OCI-LY7 (cell line): ENCODE measurements around the gene ZNF189.

Source experiments
- EZH2phosphoT487 ChIP-seq: fragments of 200-600 bp; sonication (generic); IDR thresholded peaks from 2 replicates; pipeline ENCODE4 v1.6.1; 2018; ENCODE audit warnings: low read depth, borderline replicate concordance, mild to moderate bottlenecking, mixed run types, antibody characterized with exemption, low read length, moderate library complexity, mixed read lengths
- TF ChIP-seq, protein P1 (sequence below): fragments of 200-600 bp; sonication (generic); conservative IDR thresholded peaks from 2 replicates; pipeline ENCODE4 v1.5.1; 2014; ENCODE audit warnings: mild to moderate bottlenecking, antibody characterized with exemption, low read length, moderate library complexity, mixed read lengths

GRCh38 chr9:101399643-101399970, 956 bp downstream of the ZNF189 start:
- TF ChIP-seq, protein P1, sequence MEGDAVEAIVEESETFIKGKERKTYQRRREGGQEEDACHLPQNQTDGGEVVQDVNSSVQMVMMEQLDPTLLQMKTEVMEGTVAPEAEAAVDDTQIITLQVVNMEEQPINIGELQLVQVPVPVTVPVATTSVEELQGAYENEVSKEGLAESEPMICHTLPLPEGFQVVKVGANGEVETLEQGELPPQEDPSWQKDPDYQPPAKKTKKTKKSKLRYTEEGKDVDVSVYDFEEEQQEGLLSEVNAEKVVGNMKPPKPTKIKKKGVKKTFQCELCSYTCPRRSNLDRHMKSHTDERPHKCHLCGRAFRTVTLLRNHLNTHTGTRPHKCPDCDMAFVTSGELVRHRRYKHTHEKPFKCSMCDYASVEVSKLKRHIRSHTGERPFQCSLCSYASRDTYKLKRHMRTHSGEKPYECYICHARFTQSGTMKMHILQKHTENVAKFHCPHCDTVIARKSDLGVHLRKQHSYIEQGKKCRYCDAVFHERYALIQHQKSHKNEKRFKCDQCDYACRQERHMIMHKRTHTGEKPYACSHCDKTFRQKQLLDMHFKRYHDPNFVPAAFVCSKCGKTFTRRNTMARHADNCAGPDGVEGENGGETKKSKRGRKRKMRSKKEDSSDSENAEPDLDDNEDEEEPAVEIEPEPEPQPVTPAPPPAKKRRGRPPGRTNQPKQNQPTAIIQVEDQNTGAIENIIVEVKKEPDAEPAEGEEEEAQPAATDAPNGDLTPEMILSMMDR, result no peak
- no peak for TF ChIP-seq EZH2phosphoT487
